IMR-90 (cell line): ENCODE results near the gene PDLIM4. TPM values are rescaled to one million over a fixed set of nuclear protein-coding genes. Genes with fewer than 3 reads are reported as not detected.

Experiments
- ATAC-seq: fragments of 200-7000 bp; cut with Tn5 transposase; 2 replicates; pipeline ENCODE4 v1.9.1; 2020; ENCODE audit warnings: low read depth, mild to moderate bottlenecking, moderate library complexity
- BruUV-seq: library from RNA; stranded (reverse); fragments of 400-500 nt; replicated peaks from 2 replicates; lab custom pipeline; 2021; lab: Mats Ljungman, UMichigan
- CTCF ChIA-PET: fragments of 300-600 bp; formaldehyde crosslinking; extraction: SDS; loops from one replicate; lab custom pipeline; 2021; ENCODE audit warnings: antibody characterized with exemption; lab: Yijun Ruan, JAX
- POLR2A ChIA-PET: fragments of 300-600 bp; sonication (Branson Sonifier 250); formaldehyde crosslinking; loops from one replicate; lab custom pipeline; 2022; ENCODE audit warnings: antibody characterized with exemption; ENCODE audit not compliant: unreplicated experiment; lab: Charles Lee
- DNase-seq: peaks from one replicate; pipeline ENCODE4 v3.0.0; 2013
- H2AFZ ChIP-seq: replicated peaks from 2 replicates; pipeline ENCODE3; 2013; ENCODE audit warnings: low read length, mild to moderate bottlenecking; ENCODE audit not compliant: poor library complexity
- H2AK5ac ChIP-seq: 2 replicates; pipeline ENCODE4 v1.6.1; 2013; ENCODE audit warnings: low read depth, low read length, inconsistent platforms
- H2AK9ac ChIP-seq: replicated peaks from 2 replicates; pipeline ENCODE3; 2013; ENCODE audit warnings: mild to moderate bottlenecking, low read depth, low read length, moderate library complexity; ENCODE audit not compliant: poor library complexity
- H2BK120ac ChIP-seq: 2 replicates; pipeline ENCODE4 v1.6.1; 2013; ENCODE audit warnings: low read depth, low read length, inconsistent platforms
- H2BK15ac ChIP-seq: 3 replicates; pipeline ENCODE4 v1.6.1; 2013; ENCODE audit warnings: low read depth, low read length, inconsistent platforms
- H2BK20ac ChIP-seq: 2 replicates; pipeline ENCODE4 v1.6.1; 2013; ENCODE audit warnings: low read depth, mild to moderate bottlenecking, inconsistent platforms, low read length, moderate library complexity
- H2BK5ac ChIP-seq: 2 replicates; pipeline ENCODE4 v1.6.1; 2013; ENCODE audit warnings: mild to moderate bottlenecking, low read depth, low read length, inconsistent platforms; ENCODE audit not compliant: poor library complexity, severe bottlenecking
- H3K14ac ChIP-seq: replicated peaks from 2 replicates; pipeline ENCODE4 v1.6.1; 2013; ENCODE audit warnings: low read depth, low read length, inconsistent platforms
- H3K18ac ChIP-seq: 2 replicates; pipeline ENCODE4 v1.6.1; 2013; ENCODE audit warnings: low read depth, low read length, control low read depth
- H3K23ac ChIP-seq: 2 replicates; pipeline ENCODE4 v1.6.1; 2013; ENCODE audit warnings: low read depth, low read length, inconsistent platforms
- H3K27ac ChIP-seq: 2 replicates; pipeline ENCODE4 v1.5.1; 2013; ENCODE audit warnings: mild to moderate bottlenecking, control low read depth, low read length; ENCODE audit not compliant: insufficient read depth
- H3K27me3 ChIP-seq: 2 replicates; pipeline ENCODE4 v1.6.1; 2013; ENCODE audit warnings: low read length; ENCODE audit not compliant: control insufficient read depth, insufficient read depth
- H3K36me3 ChIP-seq: 2 replicates; pipeline ENCODE4 v1.6.1; 2013; ENCODE audit warnings: low read length, mixed read lengths; ENCODE audit not compliant: control insufficient read depth, insufficient read depth
- H3K4ac ChIP-seq: 2 replicates; pipeline ENCODE4 v1.6.1; 2013; ENCODE audit warnings: low read depth, low read length, inconsistent platforms
- H3K4me1 ChIP-seq: 2 replicates; pipeline ENCODE4 v1.6.1; 2013; ENCODE audit warnings: low read length, mixed read lengths; ENCODE audit not compliant: control insufficient read depth, insufficient read depth
- H3K4me2 ChIP-seq: 2 replicates; pipeline ENCODE4 v1.6.1; 2013; ENCODE audit warnings: low read depth, mild to moderate bottlenecking, control low read depth, low read length, moderate library complexity
- H3K4me3 ChIP-seq: 2 replicates; pipeline ENCODE4 v1.5.1; 2013; ENCODE audit warnings: low read depth, mild to moderate bottlenecking, control low read depth, low read length, moderate library complexity; ENCODE audit not compliant: insufficient read depth
- H3K56ac ChIP-seq: 2 replicates; pipeline ENCODE4 v1.6.1; 2013; ENCODE audit warnings: low read length, inconsistent platforms; ENCODE audit not compliant: insufficient read depth; ENCODE audit errors: extremely low read depth
- H3K79me1 ChIP-seq, 2 experiments: 2 replicates each; pipeline ENCODE4 v1.6.1; 2013; ENCODE audit warnings: low read length in 2 of 2, inconsistent platforms in 1 of 2, low read depth in 1 of 2
- H3K9ac ChIP-seq: 2 replicates; pipeline ENCODE4 v1.6.1; 2013; ENCODE audit warnings: low read depth, low read length, control low read depth
- H3K9me1 ChIP-seq: 2 replicates; pipeline ENCODE4 v1.6.1; 2013; ENCODE audit warnings: low read length, inconsistent platforms; ENCODE audit not compliant: insufficient read depth
- H3K9me3 ChIP-seq: 2 replicates; pipeline ENCODE4 v1.6.1; 2013; ENCODE audit warnings: low read length; ENCODE audit not compliant: control insufficient read depth, insufficient read depth
- H4K20me1 ChIP-seq: 2 replicates; pipeline ENCODE4 v1.6.1; 2013; ENCODE audit warnings: low read length, inconsistent platforms; ENCODE audit not compliant: insufficient read depth
- H4K5ac ChIP-seq: 2 replicates; pipeline ENCODE4 v1.6.1; 2013; ENCODE audit warnings: mild to moderate bottlenecking, low read depth, low read length, control low read depth
- H4K8ac ChIP-seq, 2 experiments: 2 replicates each; pipeline ENCODE4 v1.6.1; 2013; ENCODE audit warnings: low read depth in 2 of 2, low read length in 2 of 2, control low read depth in 1 of 2, inconsistent platforms in 1 of 2
- H4K91ac ChIP-seq: 2 replicates; pipeline ENCODE4 v1.6.1; 2013; ENCODE audit warnings: low read depth, low read length, inconsistent platforms; ENCODE audit not compliant: insufficient read depth
- BHLHE40 ChIP-seq: fragments of 150-350 bp; IDR thresholded peaks from 2 replicates; pipeline ENCODE4 v1.6.1; 2016; ENCODE audit warnings: mild to moderate bottlenecking, low read depth, low read length
- CEBPB ChIP-seq: IDR thresholded peaks from 2 replicates; pipeline ENCODE4 v1.6.1; 2012; ENCODE audit warnings: low read depth, low read length, improper control_type of control experiment
- CHD1 ChIP-seq: IDR thresholded peaks from 2 replicates; pipeline ENCODE4 v1.6.1; 2012; ENCODE audit warnings: low read depth, low read length, improper control_type of control experiment
- FOS ChIP-seq: fragments of 150-350 bp; IDR thresholded peaks from 2 replicates; pipeline ENCODE4 v1.6.1; 2016; ENCODE audit warnings: low read depth, low read length
- MAFK ChIP-seq: IDR thresholded peaks from 2 replicates; pipeline ENCODE4 v1.6.1; 2012; ENCODE audit warnings: low read depth, low read length, improper control_type of control experiment
- MAZ ChIP-seq: IDR thresholded peaks from 2 replicates; pipeline ENCODE4 v1.6.1; 2012; ENCODE audit warnings: low read depth, mild to moderate bottlenecking, low read length, improper control_type of control experiment, moderate library complexity, borderline replicate concordance
- MXI1 ChIP-seq: IDR thresholded peaks from 2 replicates; pipeline ENCODE4 v1.6.1; 2012; ENCODE audit warnings: low read depth, mild to moderate bottlenecking, low read length, moderate library complexity, borderline replicate concordance
- NFE2L2 ChIP-seq: fragments of 150-350 bp; IDR thresholded peaks from 2 replicates; pipeline ENCODE4 v1.6.1; 2016; ENCODE audit warnings: low read depth, mild to moderate bottlenecking, low read length
- POLR2A ChIP-seq: IDR thresholded peaks from 2 replicates; pipeline ENCODE4 v1.6.1; 2012; ENCODE audit warnings: mild to moderate bottlenecking, low read depth, low read length
- RAD21 ChIP-seq: IDR thresholded peaks from 2 replicates; pipeline ENCODE4 v1.6.1; 2012; ENCODE audit warnings: low read length, improper control_type of control experiment
- RFX5 ChIP-seq: IDR thresholded peaks from 2 replicates; pipeline ENCODE4 v1.8.0; 2012; ENCODE audit warnings: low read depth, mild to moderate bottlenecking, low read length, moderate library complexity
- SMC3 ChIP-seq: fragments of 150-350 bp; IDR thresholded peaks from 2 replicates; pipeline ENCODE4 v1.6.1; 2016; ENCODE audit warnings: low read depth, mild to moderate bottlenecking, antibody characterized with exemption, low read length, moderate library complexity
- WGBS, 2 experiments: methylation state at CpG; one replicate each; pipeline versions ENCODE4 v1.1.5 to v1.1.7; 2013; ENCODE audit warnings: missing lambda C conversion rate in 2 of 2; ENCODE audit not compliant: insufficient read length in 1 of 2; ENCODE audit errors: extremely low coverage in 2 of 2; 5-methylcytosine and 5-hydroxymethylcytosine counted together
- dilution Hi-C: fragments of 300-500 bp; cut with HindIII; formaldehyde crosslinking; loops from one replicate; pipeline ENCODE4 v1.14.3; 2018; ENCODE audit warnings: low sequenced_read_pairs; ENCODE audit not compliant: unreplicated experiment
- in situ Hi-C: fragments of 300-500 bp; cut with MboI; formaldehyde crosslinking; loops from 3 replicates; pipeline ENCODE4 v1.14.3; 2019; ENCODE audit warnings: low sequenced_read_pairs, inconsistent platforms, mixed read lengths
- intact Hi-C: fragments of 100-400 bp; cut with micrococcal nuclease; formaldehyde crosslinking; loops from 2 replicates; pipeline ENCODE4 v1.10.0; 2022
- polyA plus RNA-seq, 3 experiments: library from polyadenylated mRNA; depleted of rRNA; stranded (reverse); fragments of >200 nt; gene quantifications; 2 replicates each; pipeline ENCODE4 v1.2.3, GENCODE V29; 2012; ENCODE audit warnings: low replicate concordance in 1 of 3
- total RNA-seq: library from RNA; depleted of rRNA; stranded (reverse); fragments of >200 nt; gene quantifications from 2 replicates; pipeline ENCODE4 v1.2.3, GENCODE V29; 2012
- TF ChIP-seq, protein P1 (sequence below): fragments of 150-350 bp; IDR thresholded peaks from 2 replicates; pipeline ENCODE4 v1.6.1; 2017; ENCODE audit warnings: mild to moderate bottlenecking, antibody characterized with exemption, low read length, low read depth
- TF ChIP-seq, protein P2 (sequence below): conservative IDR thresholded peaks from 2 replicates; pipeline ENCODE4 v1.5.1; 2012; ENCODE audit warnings: mild to moderate bottlenecking, low read depth, low read length, improper control_type of control experiment

PDLIM4 gene
- total and polyA plus RNA-seq, 2 of the 4 experiments (the other 2 are of a cell fraction) = 61.1 to 214 TPM

DNA sequence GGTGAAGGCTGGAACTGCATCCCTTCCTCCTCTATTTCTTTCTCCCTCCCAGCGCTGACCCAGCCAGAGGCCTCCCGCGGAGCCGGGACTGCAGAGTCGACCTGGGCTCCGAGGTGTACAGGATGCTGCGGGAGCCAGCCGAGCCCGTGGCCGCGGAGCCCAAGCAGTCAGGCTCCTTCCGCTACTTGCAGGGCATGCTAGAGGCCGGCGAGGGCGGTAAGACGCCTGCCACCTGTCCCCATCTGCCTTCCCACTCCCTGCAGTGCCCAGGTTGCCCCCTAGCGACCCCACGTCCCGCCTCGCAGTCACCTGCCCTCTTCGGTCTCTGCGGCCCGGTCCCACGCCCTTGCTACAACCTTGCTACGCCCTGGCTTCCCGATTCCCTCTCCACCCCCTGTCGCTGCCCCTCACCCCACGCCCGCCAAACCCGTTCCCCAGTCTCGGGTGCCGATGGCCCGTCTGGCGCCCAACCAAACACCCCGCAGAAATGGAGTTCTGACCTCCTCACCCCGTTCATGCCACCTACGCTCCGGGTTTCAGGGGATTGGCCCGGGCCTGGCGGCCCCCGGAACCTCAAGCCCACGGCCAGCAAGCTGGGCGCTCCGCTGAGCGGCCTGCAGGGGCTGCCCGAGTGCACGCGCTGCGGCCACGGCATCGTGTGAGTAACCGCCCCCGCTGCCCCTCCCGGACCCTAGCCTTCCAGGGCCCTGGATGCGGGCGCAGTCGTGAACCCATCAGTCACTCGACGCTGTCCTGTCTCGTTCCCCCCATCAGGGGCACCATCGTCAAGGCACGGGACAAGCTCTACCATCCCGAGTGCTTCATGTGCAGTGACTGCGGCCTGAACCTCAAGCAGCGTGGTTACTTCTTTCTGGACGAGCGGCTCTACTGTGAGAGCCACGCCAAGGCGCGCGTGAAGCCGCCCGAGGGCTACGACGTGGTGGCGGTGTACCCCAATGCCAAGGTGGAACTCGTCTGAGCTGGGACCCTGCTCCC, 14.1 kb downstream of the PDLIM4 start:
- in situ Hi-C loops (no loop called here), dilution Hi-C loops (no loop called here), intact Hi-C loops (no loop called here)
- H3K14ac ChIP-seq = no peak overlapping the region
- no peak overlapping the region for H2BK20ac ChIP-seq
- H3K23ac ChIP-seq = no peak overlapping the region
- no peak overlapping the region for H4K8ac ChIP-seq
- peaks cover 60% of the 10 kb centered on the region for H3K36me3 ChIP-seq
- no peak for ATAC-seq
- H3K4ac ChIP-seq = no peak overlapping the region
- H3K27ac ChIP-seq = no peak overlapping the region
- WGBS, 2 experiments = 82% methylated on average over 69 of the region's 77 CpGs; no CpG with 5 or more reads in 1 of the 2 experiments
- ChIA-PET CTCF (interaction anchor here (1.4 kb wide), 1 partner anchor 10 kb away, joined by 4 read pairs; no protein-coding TSS in a partner anchor), POLR2A (no interaction called here)
- H3K4me1 ChIP-seq = peaks cover 24% of the 10 kb centered on the region
- no peak overlapping the region for H3K9ac ChIP-seq
- H3K79me1 ChIP-seq = peaks cover 8 to 43% of the 10 kb centered on the region in 2 experiments
- H2BK15ac ChIP-seq = no peak overlapping the region
- TSS peak; percentile 34 for BruUV-seq
- H2BK120ac ChIP-seq = no peak overlapping the region
- H3K18ac ChIP-seq = no peak overlapping the region
- peaks cover 34% of the 10 kb centered on the region for H3K9me1 ChIP-seq
- no peak overlapping the region for H2AK9ac ChIP-seq
- no peak overlapping the region for H4K5ac ChIP-seq
- no peak for DNase-seq
- H3K9me3 ChIP-seq = no peaks in the 10 kb centered on the region
- H3K56ac ChIP-seq = no peak overlapping the region
- H2AK5ac ChIP-seq = no peak overlapping the region
- no peaks in the 10 kb centered on the region for H3K27me3 ChIP-seq
- peaks cover 3% of the 10 kb centered on the region for H4K20me1 ChIP-seq
- H4K91ac ChIP-seq = no peak overlapping the region
- H2BK5ac ChIP-seq = no peak overlapping the region
- no peak overlapping the region for H2AFZ ChIP-seq
- no peak overlapping the region for H3K4me2 ChIP-seq
- H3K4me3 ChIP-seq = no peak overlapping the region
- no peak for TF ChIP-seq SMC3
- TF ChIP-seq FOS = no peak
- TF ChIP-seq CHD1 = no peak
- no peak for TF ChIP-seq RFX5
- no peak for TF ChIP-seq POLR2A
- no peak for TF ChIP-seq MXI1
- TF ChIP-seq, protein P1, sequence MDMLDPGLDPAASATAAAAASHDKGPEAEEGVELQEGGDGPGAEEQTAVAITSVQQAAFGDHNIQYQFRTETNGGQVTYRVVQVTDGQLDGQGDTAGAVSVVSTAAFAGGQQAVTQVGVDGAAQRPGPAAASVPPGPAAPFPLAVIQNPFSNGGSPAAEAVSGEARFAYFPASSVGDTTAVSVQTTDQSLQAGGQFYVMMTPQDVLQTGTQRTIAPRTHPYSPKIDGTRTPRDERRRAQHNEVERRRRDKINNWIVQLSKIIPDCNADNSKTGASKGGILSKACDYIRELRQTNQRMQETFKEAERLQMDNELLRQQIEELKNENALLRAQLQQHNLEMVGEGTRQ = no peak
- no peak for TF ChIP-seq BHLHE40
- TF ChIP-seq MAZ = no peak
- no peak for TF ChIP-seq RAD21
- TF ChIP-seq MAFK = no peak
- TF ChIP-seq CEBPB = no peak
- TF ChIP-seq, protein P2, sequence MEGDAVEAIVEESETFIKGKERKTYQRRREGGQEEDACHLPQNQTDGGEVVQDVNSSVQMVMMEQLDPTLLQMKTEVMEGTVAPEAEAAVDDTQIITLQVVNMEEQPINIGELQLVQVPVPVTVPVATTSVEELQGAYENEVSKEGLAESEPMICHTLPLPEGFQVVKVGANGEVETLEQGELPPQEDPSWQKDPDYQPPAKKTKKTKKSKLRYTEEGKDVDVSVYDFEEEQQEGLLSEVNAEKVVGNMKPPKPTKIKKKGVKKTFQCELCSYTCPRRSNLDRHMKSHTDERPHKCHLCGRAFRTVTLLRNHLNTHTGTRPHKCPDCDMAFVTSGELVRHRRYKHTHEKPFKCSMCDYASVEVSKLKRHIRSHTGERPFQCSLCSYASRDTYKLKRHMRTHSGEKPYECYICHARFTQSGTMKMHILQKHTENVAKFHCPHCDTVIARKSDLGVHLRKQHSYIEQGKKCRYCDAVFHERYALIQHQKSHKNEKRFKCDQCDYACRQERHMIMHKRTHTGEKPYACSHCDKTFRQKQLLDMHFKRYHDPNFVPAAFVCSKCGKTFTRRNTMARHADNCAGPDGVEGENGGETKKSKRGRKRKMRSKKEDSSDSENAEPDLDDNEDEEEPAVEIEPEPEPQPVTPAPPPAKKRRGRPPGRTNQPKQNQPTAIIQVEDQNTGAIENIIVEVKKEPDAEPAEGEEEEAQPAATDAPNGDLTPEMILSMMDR = no peak
- no peak for TF ChIP-seq NFE2L2
